ENCODE data around the gene PNKD. TPM values are rescaled to one million over a fixed set of nuclear protein-coding genes. Genes with fewer than 3 reads are reported as not detected.

Gene PNKD
- total RNA-seq, 2 experiments from 2014 or later: 34.0 to 39.1 TPM

Small RNA genes within 50 kb of the gene (microRNA-seq; reads per million reads assigned to microRNA genes)
- gene MIR6513 (ENCODE audit: borderline microRNAs expressed, borderline replicate concordance): 2.7 reads per million, percentile 13 among the genes with 10 or more reads in this experiment
- not detected for gene MIR6810 (ENCODE audit: borderline microRNAs expressed, borderline replicate concordance)

Other genes with a start within 250 kb of the PNKD start
- gene RUFY4, start 201.3 kb upstream of the PNKD start, total RNA-seq: 1 to 10 TPM; 2.1 to 2.7 TPM
- gene CXCR2, start 144.5 kb upstream of the PNKD start, total RNA-seq: under 1 TPM; 0.20 to 0.37 TPM
- gene CXCR1, start 103.6 kb upstream of the PNKD start, total RNA-seq: 1 to 10 TPM in 1 of 2 experiments, under 1 TPM in 1; 0.99 to 1.1 TPM
- gene ARPC2, start 53.3 kb upstream of the PNKD start, total RNA-seq: 100 to 1,000 TPM; 708 to 729 TPM
- gene GPBAR1, start 9.5 kb upstream of the PNKD start, total RNA-seq: 1 to 10 TPM; 1.0 to 1.2 TPM
- 10 to 100 TPM; 42.3 to 51.1 TPM for gene AAMP, start 382 bp upstream of the PNKD start, total RNA-seq
- gene TMBIM1, start 22.0 kb downstream of the PNKD start, total RNA-seq: 100 to 1,000 TPM in 1 of 2 experiments, 10 to 100 TPM in 1; 99.3 to 101 TPM
- not detected for gene CATIP, start 86.3 kb downstream of the PNKD start, total RNA-seq
- under 1 TPM; 0.17 TPM for gene SLC11A1, start 111.8 kb downstream of the PNKD start, total RNA-seq
- 100 to 1,000 TPM; 186 to 208 TPM for gene CTDSP1, start 129.3 kb downstream of the PNKD start, total RNA-seq
- gene VIL1, start 148.6 kb downstream of the PNKD start, total RNA-seq: under 1 TPM in 1 of 2 experiments, not detected in 1; 0.17 TPM